HepG2 (cell line): Measurements from ENCODE around the gene PHF21B. TPM values are rescaled to one million over a fixed set of nuclear protein-coding genes. Genes with fewer than 3 reads are reported as not detected.
A peak's percentile ranks its signal among the peaks of the same experiment; 100 is the strongest.

ENCODE experiments used
- BRF2 ChIP-seq: sonication (generic); formaldehyde crosslinking; IDR thresholded peaks from 2 replicates; pipeline ENCODE4 v1.8.1; 2022; ENCODE audit warnings: mild to moderate bottlenecking, missing genetic modification reagents
- CC2D1A ChIP-seq: sonication (generic); formaldehyde crosslinking; IDR thresholded peaks from 2 replicates; pipeline ENCODE4 v1.8.1; 2023; ENCODE audit warnings: mild to moderate bottlenecking, missing genetic modification reagents
- GTF3A ChIP-seq: sonication (generic); formaldehyde crosslinking; conservative IDR thresholded peaks from 2 replicates; pipeline ENCODE4 v1.4.0; 2020; ENCODE audit warnings: mild to moderate bottlenecking, missing genetic modification reagents
- IRX3 ChIP-seq: sonication (generic); formaldehyde crosslinking; IDR thresholded peaks from 2 replicates; pipeline ENCODE4 v1.8.1; 2023; ENCODE audit warnings: mild to moderate bottlenecking, low read depth, missing genetic modification reagents, borderline replicate concordance
- JARID2 ChIP-seq: sonication (generic); formaldehyde crosslinking; IDR thresholded peaks from 2 replicates; pipeline ENCODE4 v1.8.1; 2023; ENCODE audit warnings: missing genetic modification reagents, inconsistent platforms; ENCODE audit not compliant: insufficient replicate concordance
- MEIS2 ChIP-seq: sonication (generic); formaldehyde crosslinking; IDR thresholded peaks from 2 replicates; pipeline ENCODE4 v1.9.0; 2021; ENCODE audit warnings: mild to moderate bottlenecking, missing genetic modification reagents
- SYNCRIP ChIP-seq: fragments of 200-400 bp; formaldehyde crosslinking; IDR thresholded peaks from 2 replicates; pipeline ENCODE4 v1.6.1; 2018; ENCODE audit warnings: mild to moderate bottlenecking, low read depth, low read length; ENCODE audit not compliant: insufficient read depth
- TAF15 ChIP-seq: fragments of 200-400 bp; formaldehyde crosslinking; IDR thresholded peaks from one replicate; pipeline ENCODE4 v1.6.1; 2018; ENCODE audit warnings: mild to moderate bottlenecking, low read depth, low read length; ENCODE audit not compliant: poor library complexity, severe bottlenecking
- ZHX2 ChIP-seq, 2 experiments: sonication (generic) in 1 of 2; formaldehyde crosslinking in 1 of 2; IDR thresholded peaks; 2 replicates each; pipeline versions ENCODE4 v1.6.1 to v1.9.0; 2014 to 2022; ENCODE audit warnings: antibody characterized with exemption in 1 of 2, borderline replicate concordance in 1 of 2, inconsistent platforms in 1 of 2, low read depth in 1 of 2, missing genetic modification reagents in 1 of 2
- polyA plus RNA-seq, 8 experiments: library from polyadenylated mRNA; depleted of rRNA in 3 of 8; stranded (reverse) in 7 of 8; unstranded in 1 of 8; fragments of >200 nt; fragmentation: Illumina TruSeq in 4 of 8; extraction: Trizol in 4 of 8; gene quantifications; 2 replicates each; pipeline versions ENCODE4 v1.2.1 to v1.2.3, GENCODE V29; 2011 to 2016; ENCODE audit warnings: low read depth in 4 of 8, missing spikeins in 1 of 8, mixed read lengths in 1 of 8; ENCODE audit not compliant: insufficient read depth in 1 of 8
- total RNA-seq, 5 experiments: library from RNA; depleted of rRNA; stranded (reverse); fragments of >200 nt; fragmentation: Illumina TruSeq; extraction: Trizol; gene quantifications; 2 replicates each; pipeline ENCODE4 v1.2.3, GENCODE V29; 2016; ENCODE audit warnings: low read depth in 1 of 5
- TF ChIP-seq, protein P1 (sequence below): sonication (generic); formaldehyde crosslinking; IDR thresholded peaks from 2 replicates; pipeline ENCODE4 v1.8.0; 2022; ENCODE audit warnings: mild to moderate bottlenecking, missing genetic modification reagents; ENCODE audit not compliant: insufficient replicate concordance
- TF ChIP-seq, protein P2 (sequence below): sonication (generic); formaldehyde crosslinking; IDR thresholded peaks from 2 replicates; pipeline ENCODE4 v1.4.0; 2020; ENCODE audit warnings: missing genetic modification reagents
- TF ChIP-seq, protein P3 (sequence below): sonication (generic); formaldehyde crosslinking; IDR thresholded peaks from 2 replicates; pipeline ENCODE4 v1.5.1; 2020; ENCODE audit warnings: mild to moderate bottlenecking, missing genetic modification reagents, moderate library complexity

The PHF21B gene
- total and polyA plus RNA-seq, 2 of the 13 experiments (the other 11 are each of a cell fraction or from before 2014, with no cell fraction given) = not detected

DNA sequence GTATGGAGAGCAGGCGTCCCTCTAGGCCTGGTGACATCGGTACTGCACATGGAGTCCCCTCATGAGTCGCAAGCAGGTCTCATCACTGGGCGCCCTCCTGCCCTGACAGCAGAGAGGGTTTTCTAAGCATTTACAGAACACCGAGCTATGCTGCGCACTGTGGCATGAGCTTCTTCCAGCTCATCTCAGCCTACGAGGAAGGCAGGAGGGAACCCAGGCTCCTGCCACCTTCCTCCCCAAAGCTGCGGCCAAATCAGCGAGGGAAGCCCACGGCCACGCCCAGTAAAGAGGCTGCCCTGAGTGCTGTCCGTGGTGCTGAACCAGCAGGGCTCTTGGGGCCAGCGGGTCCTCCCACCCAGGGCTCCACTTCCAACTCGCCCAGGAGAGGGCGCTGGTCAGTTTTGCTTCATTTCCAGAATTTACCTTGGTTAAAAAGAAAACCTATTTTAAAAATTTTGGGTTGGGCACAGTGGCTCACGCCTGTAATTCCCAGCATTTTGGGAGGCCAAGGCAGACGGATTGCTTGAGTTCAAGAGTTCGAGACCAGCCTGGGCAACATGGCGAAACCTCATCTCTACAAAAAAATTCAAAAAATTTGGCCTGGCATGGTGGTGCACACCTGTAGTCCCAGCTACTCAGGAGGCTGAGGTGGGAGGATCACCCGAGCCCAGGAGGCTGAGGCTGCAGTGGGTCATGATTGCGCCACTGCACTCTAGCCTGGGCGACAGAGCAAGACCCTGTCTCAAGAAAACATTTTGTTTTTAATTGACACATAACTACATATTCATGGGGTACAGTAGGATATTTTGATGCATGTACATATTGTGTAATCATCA lies 34.2 kb downstream of the PHF21B start (continued):
- TF ChIP-seq, protein P1, sequence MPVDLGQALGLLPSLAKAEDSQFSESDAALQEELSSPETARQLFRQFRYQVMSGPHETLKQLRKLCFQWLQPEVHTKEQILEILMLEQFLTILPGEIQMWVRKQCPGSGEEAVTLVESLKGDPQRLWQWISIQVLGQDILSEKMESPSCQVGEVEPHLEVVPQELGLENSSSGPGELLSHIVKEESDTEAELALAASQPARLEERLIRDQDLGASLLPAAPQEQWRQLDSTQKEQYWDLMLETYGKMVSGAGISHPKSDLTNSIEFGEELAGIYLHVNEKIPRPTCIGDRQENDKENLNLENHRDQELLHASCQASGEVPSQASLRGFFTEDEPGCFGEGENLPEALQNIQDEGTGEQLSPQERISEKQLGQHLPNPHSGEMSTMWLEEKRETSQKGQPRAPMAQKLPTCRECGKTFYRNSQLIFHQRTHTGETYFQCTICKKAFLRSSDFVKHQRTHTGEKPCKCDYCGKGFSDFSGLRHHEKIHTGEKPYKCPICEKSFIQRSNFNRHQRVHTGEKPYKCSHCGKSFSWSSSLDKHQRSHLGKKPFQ (CRISPR knock-in tag) = peak; percentile 82
- TF ChIP-seq BRF2 (CRISPR knock-in tag) (no peak), CC2D1A (no peak), MEIS2 (peak; percentile 97), ZHX2 (IDR thresholded peaks at IDR 0.05; ENCODE audit: low read depth) (no peak), ZHX2 (CRISPR knock-in tag; IDR thresholded peaks at IDR 0.05; ENCODE audit: borderline replicate concordance) (peak; percentile 87; the same call in 1 of the 2 replicates), IRX3 (peak; percentile 86; the same call in 1 of the 2 replicates), JARID2 (CRISPR knock-in tag) (no peak), GTF3A (CRISPR knock-in tag) (no peak), SYNCRIP (no peak), TAF15 (no peak)
- TF ChIP-seq, protein P2, sequence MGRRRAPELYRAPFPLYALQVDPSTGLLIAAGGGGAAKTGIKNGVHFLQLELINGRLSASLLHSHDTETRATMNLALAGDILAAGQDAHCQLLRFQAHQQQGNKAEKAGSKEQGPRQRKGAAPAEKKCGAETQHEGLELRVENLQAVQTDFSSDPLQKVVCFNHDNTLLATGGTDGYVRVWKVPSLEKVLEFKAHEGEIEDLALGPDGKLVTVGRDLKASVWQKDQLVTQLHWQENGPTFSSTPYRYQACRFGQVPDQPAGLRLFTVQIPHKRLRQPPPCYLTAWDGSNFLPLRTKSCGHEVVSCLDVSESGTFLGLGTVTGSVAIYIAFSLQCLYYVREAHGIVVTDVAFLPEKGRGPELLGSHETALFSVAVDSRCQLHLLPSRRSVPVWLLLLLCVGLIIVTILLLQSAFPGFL (CRISPR knock-in tag) = no peak
- TF ChIP-seq, protein P3, sequence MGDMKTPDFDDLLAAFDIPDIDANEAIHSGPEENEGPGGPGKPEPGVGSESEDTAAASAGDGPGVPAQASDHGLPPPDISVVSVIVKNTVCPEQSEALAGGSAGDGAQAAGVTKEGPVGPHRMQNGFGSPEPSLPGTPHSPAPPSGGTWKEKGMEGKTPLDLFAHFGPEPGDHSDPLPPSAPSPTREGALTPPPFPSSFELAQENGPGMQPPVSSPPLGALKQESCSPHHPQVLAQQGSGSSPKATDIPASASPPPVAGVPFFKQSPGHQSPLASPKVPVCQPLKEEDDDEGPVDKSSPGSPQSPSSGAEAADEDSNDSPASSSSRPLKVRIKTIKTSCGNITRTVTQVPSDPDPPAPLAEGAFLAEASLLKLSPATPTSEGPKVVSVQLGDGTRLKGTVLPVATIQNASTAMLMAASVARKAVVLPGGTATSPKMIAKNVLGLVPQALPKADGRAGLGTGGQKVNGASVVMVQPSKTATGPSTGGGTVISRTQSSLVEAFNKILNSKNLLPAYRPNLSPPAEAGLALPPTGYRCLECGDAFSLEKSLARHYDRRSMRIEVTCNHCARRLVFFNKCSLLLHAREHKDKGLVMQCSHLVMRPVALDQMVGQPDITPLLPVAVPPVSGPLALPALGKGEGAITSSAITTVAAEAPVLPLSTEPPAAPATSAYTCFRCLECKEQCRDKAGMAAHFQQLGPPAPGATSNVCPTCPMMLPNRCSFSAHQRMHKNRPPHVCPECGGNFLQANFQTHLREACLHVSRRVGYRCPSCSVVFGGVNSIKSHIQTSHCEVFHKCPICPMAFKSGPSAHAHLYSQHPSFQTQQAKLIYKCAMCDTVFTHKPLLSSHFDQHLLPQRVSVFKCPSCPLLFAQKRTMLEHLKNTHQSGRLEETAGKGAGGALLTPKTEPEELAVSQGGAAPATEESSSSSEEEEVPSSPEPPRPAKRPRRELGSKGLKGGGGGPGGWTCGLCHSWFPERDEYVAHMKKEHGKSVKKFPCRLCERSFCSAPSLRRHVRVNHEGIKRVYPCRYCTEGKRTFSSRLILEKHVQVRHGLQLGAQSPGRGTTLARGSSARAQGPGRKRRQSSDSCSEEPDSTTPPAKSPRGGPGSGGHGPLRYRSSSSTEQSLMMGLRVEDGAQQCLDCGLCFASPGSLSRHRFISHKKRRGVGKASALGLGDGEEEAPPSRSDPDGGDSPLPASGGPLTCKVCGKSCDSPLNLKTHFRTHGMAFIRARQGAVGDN (CRISPR knock-in tag) = peak; percentile 73
